ENCODE results near the gene BFSP1. TPM values are rescaled to one million over a fixed set of nuclear protein-coding genes. Genes with fewer than 3 reads are reported as not detected.

Gene BFSP1
- total and polyA plus RNA-seq, 2 donors (not counting 3 experiments of a cell fraction or from before 2014, with no cell fraction given) = 3.1 to 5.2 TPM

DNA sequence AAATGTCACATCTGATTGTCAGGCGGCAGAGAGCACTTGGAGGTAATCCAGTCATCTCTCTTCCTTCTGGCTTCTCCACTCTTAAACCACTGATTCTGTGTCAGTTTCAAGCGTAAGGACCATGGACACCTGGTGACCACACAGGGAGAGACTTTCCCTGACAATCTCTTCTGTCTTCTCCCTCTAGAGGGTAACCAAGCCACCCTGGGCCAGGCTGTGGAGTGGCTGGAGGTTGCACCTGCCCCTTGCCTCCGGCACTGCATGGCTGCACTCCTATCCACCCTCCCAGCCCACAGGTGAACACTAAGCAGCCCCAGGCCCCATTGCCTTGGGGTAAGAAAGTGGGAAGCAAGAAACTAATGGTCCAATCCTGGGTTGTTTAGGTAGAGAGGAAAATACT is 78.7 kb downstream of the BFSP1 start:
- BruUV-seq (replicated peaks) = no TSS peak
- Histone ChIP-seq H4K20me1 (replicated peaks; ENCODE audit: control insufficient read depth, extremely low read depth, insufficient read depth, low read length) (no peaks in the 10 kb centered on the region), H3K9me3 (replicated peaks; ENCODE audit: control insufficient read depth, insufficient read depth, low read length) (no peaks in the 10 kb centered on the region), H3K4me3 (replicated peaks in 1 of 3; ENCODE audit: insufficient read depth in 1 of 3, low read depth in 1 of 3, low read length in 3 of 3) (no peak overlapping the region), H3K27me3 (ENCODE audit: control insufficient read depth in 2 of 2, insufficient read depth in 2 of 2, low read length in 2 of 2) (peaks cover 0 to 5% of the 10 kb centered on the region in 2 experiments), H3K9ac (replicated peaks; ENCODE audit: extremely low read depth, insufficient read depth, low read length) (no peak overlapping the region), H3K9me1 (replicated peaks; ENCODE audit: control insufficient read depth, extremely low read depth, insufficient read depth, low read length) (no peaks in the 10 kb centered on the region), H3K4me1 (ENCODE audit: control insufficient read depth, extremely low read depth, insufficient read depth, low read length) (no peaks in the 10 kb centered on the region), H2AFZ (ENCODE audit: low read depth, low read length) (no peak overlapping the region), H3K36me3 (ENCODE audit: control insufficient read depth in 2 of 2, extremely low read depth in 1 of 2, insufficient read depth in 2 of 2, low read length in 2 of 2) (no peaks in the 10 kb centered on the region), H3K27ac (ENCODE audit: insufficient read depth, low read depth, low read length) (no peak overlapping the region), H3K79me2 (ENCODE audit: control insufficient read depth, insufficient read depth, low read length) (no peaks in the 10 kb centered on the region), H3K4me2 (ENCODE audit: insufficient read depth, low read length) (no peak overlapping the region)
- DNase-seq (ENCODE audit: low read depth, low spot score) (no peak), FAIRE-seq (no peak)
- POLR2A ChIA-PET = no interaction called here
- intact Hi-C loops (cut with micrococcal nuclease) (no loop called here), dilution Hi-C loops (cut with MboI; ENCODE audit: extremely low pct_ligation_motif_present, low sequenced_read_pairs) (no loop called here)
- CTCF ChIA-PET = interaction anchor here (1.2 kb wide), 1 partner anchor 22 kb away, joined by 6 read pairs; no protein-coding TSS in a partner anchor
- TF ChIP-seq, protein P1, sequence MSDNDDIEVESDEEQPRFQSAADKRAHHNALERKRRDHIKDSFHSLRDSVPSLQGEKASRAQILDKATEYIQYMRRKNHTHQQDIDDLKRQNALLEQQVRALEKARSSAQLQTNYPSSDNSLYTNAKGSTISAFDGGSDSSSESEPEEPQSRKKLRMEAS (IDR thresholded peaks at IDR 0.05; ENCODE audit: insufficient read depth, insufficient read length) = no peak
- no peak for TF ChIP-seq POLR2A (IDR thresholded peaks at IDR 0.05; ENCODE audit: low read depth, low read length)
- TF ChIP-seq FOS (IDR thresholded peaks at IDR 0.05; ENCODE audit: borderline replicate concordance, insufficient read depth, low read length) = no peak
- TF ChIP-seq POLR2AphosphoS5 (IDR thresholded peaks at IDR 0.05; ENCODE audit: insufficient read depth, low read depth, low read length) = no peak
- TF ChIP-seq JUN (IDR thresholded peaks at IDR 0.05; ENCODE audit: borderline replicate concordance, insufficient read depth, insufficient read length, low read depth) = no peak
- no peak for TF ChIP-seq GATA2 (IDR thresholded peaks at IDR 0.05; ENCODE audit: insufficient read depth, insufficient read length, low read depth, low read length)
- TF ChIP-seq MYC (IDR thresholded peaks at IDR 0.05; ENCODE audit: low read depth, low read length) = no peak
- TF ChIP-seq, protein P2, sequence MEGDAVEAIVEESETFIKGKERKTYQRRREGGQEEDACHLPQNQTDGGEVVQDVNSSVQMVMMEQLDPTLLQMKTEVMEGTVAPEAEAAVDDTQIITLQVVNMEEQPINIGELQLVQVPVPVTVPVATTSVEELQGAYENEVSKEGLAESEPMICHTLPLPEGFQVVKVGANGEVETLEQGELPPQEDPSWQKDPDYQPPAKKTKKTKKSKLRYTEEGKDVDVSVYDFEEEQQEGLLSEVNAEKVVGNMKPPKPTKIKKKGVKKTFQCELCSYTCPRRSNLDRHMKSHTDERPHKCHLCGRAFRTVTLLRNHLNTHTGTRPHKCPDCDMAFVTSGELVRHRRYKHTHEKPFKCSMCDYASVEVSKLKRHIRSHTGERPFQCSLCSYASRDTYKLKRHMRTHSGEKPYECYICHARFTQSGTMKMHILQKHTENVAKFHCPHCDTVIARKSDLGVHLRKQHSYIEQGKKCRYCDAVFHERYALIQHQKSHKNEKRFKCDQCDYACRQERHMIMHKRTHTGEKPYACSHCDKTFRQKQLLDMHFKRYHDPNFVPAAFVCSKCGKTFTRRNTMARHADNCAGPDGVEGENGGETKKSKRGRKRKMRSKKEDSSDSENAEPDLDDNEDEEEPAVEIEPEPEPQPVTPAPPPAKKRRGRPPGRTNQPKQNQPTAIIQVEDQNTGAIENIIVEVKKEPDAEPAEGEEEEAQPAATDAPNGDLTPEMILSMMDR (IDR thresholded peaks at IDR 0.05; ENCODE audit: extremely low read depth in 1 of 2, insufficient read depth in 1 of 2, low read depth in 1 of 2, low read length in 2 of 2) = no peak

Measured in endothelial cell of umbilical vein (primary cell).